Measurements from ENCODE around the gene METTL23.
"Not testable (repeated sequence)": the region's sequence is repeated elsewhere in the genome, so short reads cannot be mapped to it uniquely, and the experiment has no call there.

METTL23 gene

GRCh38 chr17:76710863-76711611 is 15.6 kb upstream of the METTL23 start, which contains the start of gene MXRA7:
Gene MXRA7, minus strand, starts transcription at chr17:76710965. Its CDS starts 19 bp downstream, at chr17:76710946.
- peak; percentile 67 for DNase-seq (ENCODE audit: extremely low spot score, insufficient read length, low read depth)
- no peak for FAIRE-seq

GRCh38 chr17:76712321-76712720 is 14.3 kb upstream of the METTL23 start:
- FAIRE-seq; DNase-seq (ENCODE audit: extremely low spot score, insufficient read length, low read depth): not testable (repeated sequence)

- no peak for DNase-seq (ENCODE audit: extremely low spot score, insufficient read length, low read depth)
- no peak for FAIRE-seq
Observed at GRCh38 chr17:76713765-76714164, 12.9 kb upstream of the METTL23 start.

- no peak for FAIRE-seq
- DNase-seq (ENCODE audit: extremely low spot score, insufficient read length, low read depth), result no peak
Observed at GRCh38 chr17:76714336-76714735, 12.3 kb upstream of the METTL23 start.

GRCh38 chr17:76714822-76715495 is 11.7 kb upstream of the METTL23 start:
- no peak for DNase-seq (ENCODE audit: extremely low spot score, insufficient read length, low read depth)
- FAIRE-seq, result peak; percentile 69

- no peak for DNase-seq (ENCODE audit: extremely low spot score, insufficient read length, low read depth)
- no peak for FAIRE-seq
Observed at GRCh38 chr17:76715496-76715830, 11.2 kb upstream of the METTL23 start.

GRCh38 chr17:76716146-76716838 is 10.3 kb upstream of the METTL23 start:
- FAIRE-seq, result no peak
- DNase-seq (ENCODE audit: extremely low spot score, insufficient read length, low read depth), result no peak

GRCh38 chr17:76716839-76717215 is 9.8 kb upstream of the METTL23 start:
- no peak for DNase-seq (ENCODE audit: extremely low spot score, insufficient read length, low read depth)

GRCh38 chr17:76718516-76718915 is 8.1 kb upstream of the METTL23 start:
- FAIRE-seq (no peak), DNase-seq (ENCODE audit: extremely low spot score, insufficient read length, low read depth) (no peak)

More at GRCh38 chr17:76716839-76717215, 9.8 kb upstream of the METTL23 start:
- FAIRE-seq, result no peak

- FAIRE-seq (no peak), DNase-seq (ENCODE audit: extremely low spot score, insufficient read length, low read depth) (no peak)
Observed at GRCh38 chr17:76720211-76720610, 6.4 kb upstream of the METTL23 start.

- DNase-seq (ENCODE audit: extremely low spot score, insufficient read length, low read depth) (no peak), FAIRE-seq (no peak)
Observed at GRCh38 chr17:76720941-76721340, 5.7 kb upstream of the METTL23 start.

GRCh38 chr17:76721463-76721862 is 5.2 kb upstream of the METTL23 start:
- DNase-seq (ENCODE audit: extremely low spot score, insufficient read length, low read depth) (no peak), FAIRE-seq (no peak)

GRCh38 chr17:76722279-76722678 is 4.4 kb upstream of the METTL23 start:
- FAIRE-seq (no peak), DNase-seq (ENCODE audit: extremely low spot score, insufficient read length, low read depth) (no peak)

- not testable (repeated sequence) for FAIRE-seq; DNase-seq (ENCODE audit: extremely low spot score, insufficient read length, low read depth)
Observed at GRCh38 chr17:76722977-76723376, 3.7 kb upstream of the METTL23 start.

GRCh38 chr17:76723812-76724211 is 2.8 kb upstream of the METTL23 start:
- FAIRE-seq (no peak), DNase-seq (ENCODE audit: extremely low spot score, insufficient read length, low read depth) (no peak)

GRCh38 chr17:76725580-76726230 is 934 bp upstream of the METTL23 start:
- peak; percentile 53 for DNase-seq (ENCODE audit: extremely low spot score, insufficient read length, low read depth)

GRCh38 chr17:76726231-76726775 is 336 bp upstream of the METTL23 start, which contains the start of gene JMJD6:
Gene JMJD6, minus strand, starts transcription at chr17:76726606. Its CDS starts 131 bp downstream, at chr17:76726475.
- DNase-seq (ENCODE audit: extremely low spot score, insufficient read length, low read depth), result peak; percentile 86
- peak; percentile 90 for FAIRE-seq

More at GRCh38 chr17:76725580-76726230, 934 bp upstream of the METTL23 start:
- peak; percentile 67 for FAIRE-seq

- no peak for DNase-seq (ENCODE audit: extremely low spot score, insufficient read length, low read depth)
- FAIRE-seq, result peak; percentile 58
Observed at GRCh38 chr17:76727745-76728456, 1.3 kb downstream of the METTL23 start.
